ENCODE measurements around the gene CCDC188.

GRCh38 chr22:20147237-20147988, 3.4 kb downstream of the CCDC188 start:
- TF ChIP-seq POLR2A (IDR thresholded peaks at IDR 0.05; ENCODE audit: extremely low read depth, insufficient read length) (no peak), CTCF (IDR thresholded peaks at IDR 0.05; ENCODE audit: low read depth, low read length) (no peak), MAX (IDR thresholded peaks at IDR 0.05; ENCODE audit: low read depth, low read length) (no peak), MYC (IDR thresholded peaks at IDR 0.05; ENCODE audit: low read depth, low read length) (no peak)
